Ramos (cell line): ENCODE data around the gene MRPS17.

Experiments used
- in situ Hi-C: fragments of 300-500 bp; cut with MboI; formaldehyde crosslinking; loops from one replicate; pipeline ENCODE4 v1.14.3; 2022; ENCODE audit warnings: low sequenced_read_pairs; ENCODE audit not compliant: unreplicated experiment

The MRPS17 gene

DNA sequence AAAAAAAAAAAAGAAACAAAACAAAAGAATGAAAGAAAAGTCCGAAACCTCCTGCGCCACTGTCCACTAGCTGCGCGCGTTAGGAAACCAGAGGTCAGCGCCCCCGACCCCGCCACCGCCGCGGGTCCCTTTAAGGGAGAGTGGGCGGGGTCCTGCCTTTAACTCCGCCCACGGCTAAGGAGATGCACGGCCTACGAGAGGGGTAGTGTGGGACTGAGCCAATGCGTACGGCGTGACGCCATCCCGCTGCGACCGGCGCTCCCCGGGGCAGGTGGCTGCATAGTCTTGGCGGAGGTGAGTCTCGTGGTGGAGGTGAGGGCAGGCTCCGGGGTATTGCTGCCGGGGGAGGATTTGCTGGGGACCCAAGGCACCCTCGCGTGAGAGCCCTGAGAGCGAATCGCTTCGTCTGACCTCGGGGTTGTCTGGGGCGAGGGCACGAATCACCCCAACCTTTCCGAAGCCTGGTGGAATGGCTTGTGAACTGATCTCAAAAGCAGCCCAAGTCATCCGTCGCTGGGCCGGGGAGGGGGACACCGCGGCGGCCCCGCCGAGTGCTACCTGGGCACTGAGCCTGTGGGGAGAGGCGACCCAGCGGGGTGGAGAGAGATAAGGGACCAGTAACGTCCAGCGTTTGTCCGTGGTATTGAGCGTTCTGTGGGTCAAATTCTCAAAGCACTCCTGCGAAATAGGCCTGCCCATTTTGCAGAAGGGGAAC is at the start of gene MRPS17:
TSS of gene MRPS17 (plus strand) at position 241 of the 715 bp plus-strand sequence. CDS start 1,319 bp downstream, outside the sequence.
- in situ Hi-C loops = loop anchor here (25.0 kb wide), 1 partner anchor 314 kb away; no protein-coding TSS in a partner anchor

DNA sequence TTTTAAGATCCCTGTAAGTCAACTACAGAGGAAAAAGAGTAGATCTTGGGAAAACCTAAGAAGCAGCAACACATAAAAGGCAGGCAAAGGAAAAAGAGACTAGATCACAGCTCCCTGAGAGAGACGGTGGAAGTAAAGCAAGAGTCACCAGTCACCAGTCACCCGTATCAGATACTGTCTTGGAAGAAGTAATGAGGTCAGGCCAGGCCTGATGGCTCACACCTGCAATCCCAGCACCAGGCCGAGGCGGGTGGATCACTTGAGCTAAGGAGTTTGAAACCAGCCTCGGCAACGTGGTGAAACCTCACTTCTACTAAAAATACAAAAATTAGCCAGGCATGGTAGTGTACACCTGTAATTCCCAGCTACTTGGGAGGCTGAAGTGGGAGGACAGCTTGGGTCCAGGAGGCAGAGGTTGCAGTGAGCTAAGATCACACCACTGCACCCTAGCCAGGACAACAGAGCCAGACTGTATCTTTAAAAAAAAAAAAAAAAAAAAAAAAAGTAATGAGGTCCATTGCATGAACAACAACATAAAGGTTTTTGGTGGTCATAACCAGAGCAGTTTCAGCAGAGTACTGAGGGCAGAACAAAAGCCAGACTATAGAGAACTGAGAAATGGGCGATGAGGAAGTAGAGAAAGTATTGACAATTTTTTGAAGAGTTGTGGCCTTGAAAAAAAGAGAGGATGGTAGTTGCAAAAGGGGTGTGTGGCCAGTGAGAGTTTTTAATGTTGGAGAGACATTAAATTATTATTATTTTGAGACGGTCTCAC is 47.5 kb upstream of the MRPS17 start:
- in situ Hi-C loops = no loop called here

DNA sequence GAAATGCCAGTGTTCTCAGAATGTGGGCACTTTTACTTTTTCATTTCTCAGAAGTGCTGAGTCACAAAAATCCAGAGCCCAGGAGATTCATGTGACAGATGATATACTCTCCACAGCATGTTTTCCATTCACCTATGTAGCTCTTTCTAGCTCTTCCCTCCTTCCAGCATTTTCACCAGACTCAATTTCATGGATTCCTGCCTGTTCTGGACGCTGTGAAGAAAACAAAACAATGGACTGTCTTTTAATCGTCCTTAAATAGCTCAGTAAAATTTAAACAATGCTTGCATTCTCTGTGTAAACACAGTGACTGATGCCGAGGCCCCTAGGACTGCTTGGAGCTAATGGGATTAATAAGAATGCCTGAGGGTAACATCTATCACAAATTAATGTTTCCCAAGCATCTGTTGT is 38.9 kb upstream of the MRPS17 start:
- in situ Hi-C loops = no loop called here

DNA sequence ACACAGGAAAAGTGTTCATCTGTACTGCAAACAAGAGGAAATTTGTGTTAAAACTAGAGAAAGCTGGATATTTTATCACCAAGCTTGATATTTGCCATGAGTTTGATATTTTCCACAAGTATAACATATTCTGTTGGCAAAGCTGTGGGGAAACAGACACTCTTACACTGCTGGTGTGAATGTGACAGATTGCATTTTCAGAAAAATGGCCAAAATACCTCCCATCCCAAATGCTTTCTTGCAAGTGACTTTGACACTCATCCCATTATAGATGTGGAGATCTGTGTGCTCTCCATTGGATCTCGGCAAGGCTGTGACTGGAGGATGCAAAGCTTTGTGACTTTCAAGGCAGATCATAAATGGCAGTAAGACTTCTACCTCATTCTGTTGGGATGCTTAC is 33.9 kb upstream of the MRPS17 start:
- in situ Hi-C loops = no loop called here

DNA sequence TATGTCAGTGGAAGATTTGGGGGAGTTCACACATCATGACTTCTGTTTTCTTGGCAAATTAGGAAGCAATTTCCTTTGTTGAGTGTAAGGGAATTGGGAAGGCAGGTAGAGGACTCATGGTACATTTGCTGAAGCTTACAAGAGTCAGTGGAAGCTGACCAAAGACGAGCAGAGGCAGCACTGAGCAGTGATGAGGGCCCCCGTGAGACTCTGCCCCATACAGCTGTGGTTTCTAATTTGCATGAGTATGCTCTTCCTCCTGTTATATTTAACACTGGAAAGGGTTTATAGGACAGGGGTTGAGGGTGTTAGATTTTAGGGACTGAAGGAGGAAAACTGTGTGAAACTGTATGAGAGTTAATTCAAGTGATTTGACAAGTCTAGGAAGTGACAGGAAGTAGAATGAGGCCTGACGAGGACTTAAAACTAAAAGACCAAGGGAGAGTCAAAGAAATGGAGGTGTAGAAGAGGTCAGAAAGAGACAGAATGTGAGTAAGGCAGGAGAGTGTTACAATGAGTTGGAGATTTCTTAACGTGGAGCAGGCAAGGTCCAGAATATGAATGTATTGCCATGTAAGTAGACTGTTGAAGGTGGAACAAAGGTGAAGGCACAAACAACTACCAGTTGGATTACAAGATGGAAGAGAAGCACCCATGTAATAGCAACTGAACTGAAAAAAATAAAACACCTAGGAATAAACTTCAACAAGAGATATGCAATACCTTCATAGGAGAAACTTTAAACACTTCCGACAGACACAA is 23.5 kb upstream of the MRPS17 start:
- in situ Hi-C loops = no loop called here

DNA sequence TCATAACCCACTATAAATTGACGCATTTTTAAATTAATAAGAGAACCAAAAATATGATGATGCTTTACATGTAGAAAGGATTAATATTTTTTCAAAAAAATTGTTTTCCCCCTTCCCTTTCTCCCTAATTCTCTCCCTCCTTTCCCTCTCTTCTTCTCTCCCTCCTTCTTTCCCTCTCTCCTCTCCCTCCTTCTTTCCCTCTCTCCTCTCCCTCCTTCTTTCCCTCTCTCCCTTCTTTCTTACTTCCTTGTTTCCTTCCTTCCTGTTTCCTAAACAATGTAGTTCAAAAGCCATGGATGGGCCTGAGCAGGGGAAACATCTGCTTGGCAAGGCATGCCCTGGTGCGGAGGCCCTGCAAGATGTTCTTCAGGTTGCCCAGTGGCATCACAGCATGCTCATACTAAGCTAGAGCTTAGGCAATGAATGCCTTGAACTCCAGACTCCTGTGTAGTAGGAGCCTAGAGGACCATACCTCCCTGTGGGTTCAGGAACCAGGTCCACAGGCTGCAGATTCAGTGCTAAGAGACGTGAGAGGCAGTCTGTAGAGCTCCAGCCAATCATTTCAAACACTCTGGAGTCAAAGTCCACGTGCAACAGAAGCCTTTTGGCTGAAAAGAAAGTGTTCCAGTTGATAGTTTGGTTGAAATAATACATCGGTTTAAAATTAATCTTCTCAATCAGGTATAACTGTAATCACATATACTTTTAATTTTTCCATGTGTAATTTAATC is 20.1 kb upstream of the MRPS17 start:
- in situ Hi-C loops = no loop called here

DNA sequence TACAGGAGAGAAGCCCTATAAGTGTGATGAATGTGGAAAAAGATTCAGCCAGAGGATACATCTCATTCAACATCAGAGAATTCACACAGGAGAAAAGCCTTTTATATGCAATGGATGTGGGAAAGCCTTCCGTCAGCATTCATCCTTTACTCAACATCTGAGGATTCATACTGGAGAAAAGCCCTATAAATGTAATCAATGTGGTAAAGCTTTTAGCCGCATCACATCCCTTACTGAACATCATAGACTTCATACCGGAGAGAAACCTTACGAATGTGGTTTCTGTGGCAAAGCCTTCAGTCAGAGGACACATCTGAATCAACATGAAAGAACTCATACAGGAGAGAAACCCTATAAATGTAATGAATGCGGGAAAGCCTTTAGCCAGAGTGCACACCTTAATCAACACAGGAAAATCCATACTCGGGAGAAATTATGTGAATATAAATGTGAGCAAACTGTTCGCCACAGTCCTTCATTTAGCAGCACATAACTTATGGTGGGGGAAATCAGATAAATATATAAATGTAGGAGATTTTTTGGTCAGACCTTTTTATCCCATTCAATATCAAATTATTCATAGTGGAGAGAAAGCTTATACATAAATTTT is 12.1 kb upstream of the MRPS17 start:
- in situ Hi-C loops = no loop called here

DNA sequence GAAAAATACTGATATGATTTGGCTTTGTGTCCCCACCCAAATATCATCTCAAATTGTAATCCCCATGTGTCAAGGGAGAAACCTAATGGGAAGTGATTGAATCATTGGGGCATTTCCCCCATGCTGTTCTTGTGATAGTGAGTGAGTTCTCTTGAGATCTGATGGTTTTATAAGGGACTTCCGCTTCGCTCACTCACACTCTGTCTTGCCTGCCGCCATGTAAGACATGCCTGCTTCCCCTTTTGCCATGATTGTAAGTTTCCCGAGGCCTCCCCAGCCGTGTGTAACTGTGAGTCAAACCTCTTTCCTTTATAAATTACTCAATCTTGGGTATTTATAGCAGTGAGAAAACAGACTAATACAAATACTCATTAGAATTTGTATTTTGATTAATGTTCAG is 5.1 kb upstream of the MRPS17 start:
- in situ Hi-C loops = no loop called here

DNA sequence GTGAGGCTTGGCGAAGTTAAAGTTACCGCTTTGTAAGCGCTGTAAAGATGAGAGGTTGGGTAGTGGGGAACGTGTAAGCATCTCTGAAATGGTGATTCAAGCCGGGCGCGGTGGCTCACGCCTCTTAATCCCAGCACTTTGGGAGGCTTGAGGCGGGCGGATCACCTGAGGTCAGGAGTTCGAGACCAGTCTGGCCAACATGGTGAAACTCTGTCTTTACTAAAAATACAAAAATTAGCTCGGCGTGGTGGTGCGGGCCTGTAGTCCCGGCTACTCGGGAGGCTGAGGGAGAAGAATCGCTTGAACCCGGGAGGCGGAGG is 635 bp downstream of the MRPS17 start:
- in situ Hi-C loops = loop anchor here (25.0 kb wide), 1 partner anchor 315 kb away; no protein-coding TSS in a partner anchor

DNA sequence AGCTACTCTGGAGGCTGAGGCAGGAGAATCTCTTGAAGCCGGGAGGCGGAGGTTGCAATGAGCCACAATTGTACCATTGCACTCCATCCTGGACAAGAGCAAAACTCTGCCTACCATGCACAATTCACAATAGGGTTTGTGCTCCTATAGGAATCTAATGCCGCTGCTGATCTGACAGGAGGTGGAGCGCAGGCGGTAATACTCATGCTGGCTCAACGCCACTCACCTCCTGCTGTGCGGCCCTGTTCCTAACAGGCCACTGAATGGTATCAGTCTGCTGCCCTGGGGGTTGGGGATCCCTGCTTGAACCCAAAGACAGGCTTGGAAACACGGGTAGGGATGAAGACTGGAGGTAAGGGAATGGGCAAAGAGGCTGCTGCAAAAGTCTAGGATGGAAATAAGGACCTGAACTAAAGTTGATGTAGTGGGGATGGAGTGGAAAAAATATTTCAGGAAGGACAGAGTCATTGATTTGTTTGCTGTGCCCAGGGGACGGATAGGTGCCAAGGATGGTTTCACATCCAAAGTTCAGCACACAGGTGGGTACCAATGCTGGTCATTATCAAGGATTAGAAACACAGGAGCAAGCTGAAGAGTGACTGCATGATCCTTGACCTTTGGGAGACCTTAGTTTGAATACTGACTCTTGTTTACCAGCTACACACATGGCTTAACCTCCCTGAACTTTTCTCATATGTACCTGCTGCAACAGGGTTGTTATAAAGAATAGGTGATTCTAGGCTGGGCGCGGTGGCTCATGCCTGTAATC is 2.2 kb downstream of the MRPS17 start:
- in situ Hi-C loops = loop anchor here (25.0 kb wide), 1 partner anchor 317 kb away; no protein-coding TSS in a partner anchor

DNA sequence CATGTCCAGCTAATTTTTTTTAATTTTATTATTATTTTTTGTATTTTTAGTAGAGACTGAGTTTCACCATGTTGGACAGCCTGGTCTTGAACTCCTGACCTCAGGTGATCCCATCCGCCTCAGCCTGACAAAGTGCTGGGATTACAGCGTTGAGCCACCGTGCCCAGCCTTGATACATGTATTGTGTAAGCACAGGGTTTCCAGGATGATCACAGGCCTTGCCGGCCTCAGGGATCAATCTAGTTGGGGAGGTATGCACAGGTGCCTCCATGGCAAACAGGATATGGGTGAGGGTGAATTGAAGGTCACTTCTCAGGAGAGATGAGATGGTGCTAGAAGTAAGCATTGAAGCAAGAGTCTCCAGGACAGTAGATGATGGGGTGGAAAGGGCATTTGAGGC is 5.5 kb downstream of the MRPS17 start:
- in situ Hi-C loops = loop anchor here (25.0 kb wide), 1 partner anchor 320 kb away; no protein-coding TSS in a partner anchor

DNA sequence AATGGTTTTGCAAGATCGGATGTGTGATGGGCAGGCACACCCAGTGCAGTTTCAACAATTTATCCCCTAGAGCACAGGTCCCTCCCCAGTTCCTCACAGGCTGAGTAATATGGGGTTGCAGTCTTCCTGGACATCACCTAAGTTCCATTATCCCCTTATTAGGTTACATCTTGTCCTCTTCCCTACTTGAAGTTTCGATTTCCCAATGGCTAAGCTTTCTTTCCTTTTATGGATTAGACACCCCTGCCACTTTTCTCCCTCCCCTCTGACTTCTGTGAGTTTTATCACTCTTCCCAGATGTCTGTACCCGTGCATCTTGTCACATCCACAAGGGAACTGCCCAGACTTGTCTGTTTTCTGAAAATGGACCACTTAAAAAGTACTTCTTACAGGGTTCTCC is 10.3 kb downstream of the MRPS17 start:
- in situ Hi-C loops = loop anchor here (25.0 kb wide), 1 partner anchor 325 kb away; no protein-coding TSS in a partner anchor

DNA sequence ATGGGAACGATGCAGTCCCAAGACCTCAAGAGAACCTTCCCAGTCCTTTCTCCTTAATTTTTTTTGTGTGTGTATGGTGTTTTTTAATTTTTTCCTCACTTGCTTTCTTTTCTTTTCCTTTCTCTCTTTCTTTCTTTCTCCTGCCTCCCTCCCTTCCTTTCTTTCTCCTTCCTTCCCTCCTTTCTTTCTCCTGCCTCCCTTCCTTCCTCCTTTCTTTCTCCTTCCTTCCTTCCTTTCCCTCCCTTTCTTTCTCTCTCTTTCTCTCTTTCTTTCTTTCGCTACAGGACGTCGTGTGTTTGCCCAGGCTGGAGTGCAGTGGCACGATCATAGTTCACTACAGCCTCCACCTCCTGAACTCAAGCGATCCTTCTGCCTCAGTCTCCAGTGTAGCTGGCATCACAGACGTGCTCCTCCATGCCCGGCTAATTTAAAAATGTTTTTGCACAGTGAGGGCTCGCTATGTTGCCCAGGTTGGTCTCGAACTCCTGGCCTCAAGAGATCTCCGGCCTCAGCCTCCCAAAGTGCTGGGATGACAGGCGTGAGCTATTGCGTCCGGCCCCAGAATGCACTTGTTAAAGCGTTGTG is 12.0 kb downstream of the MRPS17 start:
- in situ Hi-C loops = loop anchor here (25.0 kb wide), 1 partner anchor 326 kb away; no protein-coding TSS in a partner anchor

DNA sequence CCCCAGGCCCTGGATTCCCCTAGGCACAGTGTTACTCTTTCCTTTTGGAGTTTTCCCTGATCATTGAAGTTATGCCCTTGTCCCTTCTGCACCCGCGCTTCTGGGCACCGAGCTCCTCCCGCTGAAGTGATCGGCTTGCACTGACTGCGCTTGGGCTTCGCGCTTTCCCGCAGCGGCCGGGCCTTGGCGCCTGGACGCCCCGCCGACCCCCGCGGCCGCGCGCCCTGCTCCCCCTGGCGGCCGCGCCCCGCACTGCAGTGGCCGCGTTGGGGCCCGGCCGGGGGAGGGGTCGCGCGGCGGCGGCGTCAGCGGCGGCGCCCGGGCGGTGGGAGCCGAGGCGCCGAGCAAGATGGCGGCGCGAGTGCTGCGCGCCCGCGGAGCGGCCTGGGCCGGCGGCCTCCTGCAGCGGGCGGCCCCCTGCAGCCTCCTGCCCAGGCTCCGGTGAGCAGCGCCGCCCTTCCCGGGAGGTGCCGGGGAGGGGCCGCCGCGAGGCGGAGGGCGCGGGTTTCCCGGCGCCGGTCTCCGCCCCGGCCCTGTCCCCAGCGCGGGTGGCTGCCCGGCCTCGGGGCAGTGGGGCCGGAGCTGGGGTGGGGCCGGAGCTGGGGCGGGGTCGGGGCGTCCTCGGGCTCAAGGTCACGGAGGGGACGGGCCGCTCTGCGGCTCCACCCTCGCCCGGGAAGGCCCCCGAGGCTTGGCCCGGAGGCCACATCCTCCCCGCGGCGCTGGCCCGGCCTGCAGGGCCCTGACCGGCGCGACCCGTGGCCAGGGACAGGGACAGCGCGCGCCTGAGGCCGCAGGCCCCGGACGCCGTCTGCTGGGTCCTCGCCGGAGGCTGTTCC is 12.8 kb downstream of the MRPS17 start, which contains the start of gene NIPSNAP2:
TSS of gene NIPSNAP2 (plus strand) at position 325 of the 839 bp plus-strand sequence. CDS start at position 350, 25 bp downstream.
- in situ Hi-C loops = loop anchor here (25.0 kb wide), 1 partner anchor 327 kb away; no protein-coding TSS in a partner anchor

DNA sequence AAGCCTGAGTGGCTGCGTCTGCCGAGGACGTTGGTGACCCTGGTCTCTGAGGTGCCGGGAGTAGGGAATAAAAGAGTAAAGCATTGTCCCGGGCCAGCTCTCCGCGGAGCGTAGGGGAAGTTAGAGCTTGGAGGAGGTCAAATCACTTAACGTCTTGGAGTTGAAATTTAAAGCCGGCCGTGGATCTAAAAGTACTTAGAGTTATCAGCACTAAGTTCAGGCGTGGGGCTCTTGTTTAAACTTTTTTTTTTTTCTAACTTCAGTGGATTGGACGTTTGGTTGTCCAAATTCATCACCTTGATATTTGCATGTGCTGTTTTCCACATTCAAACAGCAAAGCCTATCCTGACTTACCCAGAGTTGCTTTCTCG is 13.4 kb downstream of the MRPS17 start:
- in situ Hi-C loops = loop anchor here (25.0 kb wide), 1 partner anchor 328 kb away; no protein-coding TSS in a partner anchor

DNA sequence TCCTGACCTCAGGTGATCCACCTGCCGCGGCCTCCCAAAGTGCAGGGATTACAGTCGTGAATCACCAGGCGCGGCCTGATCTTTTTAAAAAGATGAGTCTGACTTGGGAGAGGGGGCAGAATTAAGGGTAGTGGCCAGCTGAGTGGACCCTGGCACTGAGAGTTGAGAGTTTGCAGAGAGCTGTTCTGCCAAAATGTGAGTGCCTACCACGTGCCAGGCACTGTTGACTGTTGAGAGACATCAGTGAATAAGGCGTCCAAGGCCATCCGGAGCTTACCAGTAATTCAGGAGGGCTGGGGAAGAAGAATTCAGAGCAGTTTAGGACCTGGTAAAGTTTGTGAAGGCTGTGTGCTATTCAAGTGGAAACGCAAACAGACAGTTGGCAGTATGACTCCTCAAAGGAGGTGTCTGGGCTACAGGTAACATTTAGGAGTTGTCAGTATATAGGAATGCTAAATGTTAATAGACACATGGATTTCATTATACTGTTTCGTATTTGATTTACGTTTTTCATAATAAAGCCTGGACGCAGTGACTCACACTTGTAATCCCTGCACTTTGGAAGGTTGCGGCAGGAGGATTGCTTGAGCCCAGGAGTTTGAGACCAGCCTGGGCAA is 14.2 kb downstream of the MRPS17 start:
- in situ Hi-C loops = loop anchor here (25.0 kb wide), 1 partner anchor 329 kb away; no protein-coding TSS in a partner anchor

DNA sequence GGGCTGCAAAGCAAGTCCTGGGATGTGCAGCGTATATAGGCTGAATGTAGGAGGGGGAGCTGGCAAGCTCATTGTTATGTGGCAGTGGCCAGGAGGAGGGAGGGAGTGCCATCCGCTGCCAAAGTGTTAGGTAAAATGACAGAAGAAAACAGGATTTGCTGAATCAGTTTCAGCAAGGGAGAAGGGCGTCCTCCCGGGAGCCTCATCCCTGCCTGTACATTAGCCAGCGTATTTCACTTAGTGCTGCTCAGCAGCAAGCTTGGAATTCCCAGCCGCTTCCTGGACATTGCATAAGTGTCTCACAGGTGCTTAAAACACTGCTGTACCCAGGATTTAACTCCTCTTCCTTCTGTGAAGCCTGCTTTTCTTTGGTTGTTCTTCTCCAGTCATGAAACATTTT is 15.2 kb downstream of the MRPS17 start:
- in situ Hi-C loops = loop anchor here (25.0 kb wide), 1 partner anchor 330 kb away; no protein-coding TSS in a partner anchor
